Measurements from ENCODE around the gene PACSIN1.

GRCh38 chr6:34547701-34548644, 82.1 kb downstream of the PACSIN1 start:
- TF ChIP-seq CTCF (IDR thresholded peaks at IDR 0.05; ENCODE audit: insufficient read depth, low read length, poor library complexity, severe bottlenecking): no peak
- no peak for TF ChIP-seq EZH2phosphoT487 (conservative IDR thresholded peaks at IDR 0.05; ENCODE audit: low read length)

Measured in SU-DHL-6 (cell line).